K562 (cell line): ENCODE results near the gene SS18L1. TPM values are rescaled to one million over a fixed set of nuclear protein-coding genes. Genes with fewer than 3 reads are reported as not detected.

Experiments
- ATAC-seq: fragments of 200-7000 bp; cut with Tn5 transposase; 3 replicates; pipeline ENCODE4 v1.9.1; 2020; ENCODE audit warnings: moderate library complexity
- BruUV-seq: library from RNA; stranded (reverse); fragments of 400-500 nt; replicated peaks from 2 replicates; lab custom pipeline; 2021; lab: Mats Ljungman, UMichigan
- CTCF ChIA-PET: fragments of 300-600 bp; formaldehyde crosslinking; extraction: SDS; loops from one replicate; lab custom pipeline; 2021; ENCODE audit warnings: low intra/inter-chr PET ratio; lab: Yijun Ruan, JAX
- POLR2A ChIA-PET: fragments of 300-600, 350-650 bp; sonication (Branson Sonifier 250); formaldehyde crosslinking; extraction: SDS; loops from one replicate; lab custom pipeline; 2021; ENCODE audit warnings: antibody characterized with exemption, inconsistent platforms; lab: Yijun Ruan, JAX
- DNase-seq, 4 experiments: peaks; one replicate each; pipeline versions ENCODE4 v3.0.0 to v3.0.0-alpha.2; 2011 to 2018; ENCODE audit warnings: low spot score in 3 of 4, mixed read lengths in 3 of 4; ENCODE audit errors: extremely low read depth in 1 of 4
- FAIRE-seq: peaks from 2 replicates; lab custom pipeline; 2011; peaks lifted over from hg19 to GRCh38; lab: Jason Lieb, UNC
- H2AFZ ChIP-seq: 2 replicates; pipeline ENCODE4 v1.6.0; 2011; ENCODE audit warnings: low read depth, low read length, control low read depth, inconsistent platforms
- H3K27ac ChIP-seq: fragments of 200-600 bp; 3 replicates; pipeline ENCODE4 v1.8.0; 2011; ENCODE audit warnings: low read depth, mild to moderate bottlenecking, control low read depth, inconsistent platforms, low read length, moderate library complexity, mixed read lengths; ENCODE audit errors: extremely low read depth
- H3K27me3 ChIP-seq, 2 experiments: fragments of 300-600 bp in 1 of 2; 2 replicates in 1 of 2; 3 replicates in 1 of 2; pipeline versions ENCODE4 v1.6.0 to v1.8.0; 2011; ENCODE audit warnings: inconsistent platforms in 2 of 2, low read length in 2 of 2, mild to moderate bottlenecking in 1 of 2, mixed read lengths in 1 of 2, moderate library complexity in 1 of 2; ENCODE audit not compliant: control insufficient read depth in 2 of 2, insufficient read depth in 2 of 2
- H3K36me3 ChIP-seq: fragments of 300-600 bp; 3 replicates; pipeline ENCODE4 v1.8.0; 2011; ENCODE audit warnings: mild to moderate bottlenecking, low read length, inconsistent platforms; ENCODE audit not compliant: control insufficient read depth, insufficient read depth
- H3K4me1 ChIP-seq, 2 experiments: fragments of 200-600 bp in 1 of 2; replicated peaks in 1 of 2; 2 replicates in 1 of 2; 3 replicates in 1 of 2; pipeline versions ENCODE4 v1.5.1 to v1.8.0; 2011; ENCODE audit warnings: inconsistent platforms in 2 of 2, low read length in 2 of 2, mild to moderate bottlenecking in 1 of 2, mixed read lengths in 1 of 2, moderate library complexity in 1 of 2; ENCODE audit not compliant: control insufficient read depth in 2 of 2, insufficient read depth in 2 of 2
- H3K4me2 ChIP-seq: 2 replicates; pipeline ENCODE4 v1.6.1; 2011; ENCODE audit warnings: low read length, control low read depth, inconsistent platforms, mixed read lengths; ENCODE audit not compliant: insufficient read depth
- H3K4me3 ChIP-seq: fragments of 200-600 bp; sonication (generic), shearing (Covaris generic); 2 replicates; pipeline ENCODE4 v1.5.1; 2016; ENCODE audit warnings: control low read depth, inconsistent platforms
- H3K79me2 ChIP-seq: fragments of 200-600 bp; 3 replicates; pipeline ENCODE4 v1.8.0; 2011; ENCODE audit warnings: low read length, inconsistent platforms; ENCODE audit not compliant: control insufficient read depth, insufficient read depth
- H3K9ac ChIP-seq, 2 experiments: 2 replicates each; pipeline versions ENCODE4 v1.6.0 to v1.6.1; 2011; ENCODE audit warnings: low read depth in 2 of 2, low read length in 2 of 2, control low read depth in 1 of 2, inconsistent platforms in 1 of 2, mild to moderate bottlenecking in 1 of 2, mixed read lengths in 1 of 2; ENCODE audit not compliant: insufficient read depth in 1 of 2
- H3K9me1 ChIP-seq: one replicate; pipeline ENCODE4 v1.6.0; 2011; ENCODE audit warnings: inconsistent platforms, mild to moderate bottlenecking, low read length, moderate library complexity; ENCODE audit not compliant: control insufficient read depth, insufficient read depth
- H3K9me3 ChIP-seq: replicated peaks from 2 replicates; pipeline ENCODE4 v1.5.1; 2011; ENCODE audit warnings: low read depth, low read length, inconsistent platforms; ENCODE audit not compliant: control insufficient read depth, insufficient read depth
- H4K20me1 ChIP-seq: replicated peaks from 2 replicates; pipeline ENCODE4 v1.6.1; 2011; ENCODE audit warnings: low read length, inconsistent platforms, mixed read lengths; ENCODE audit not compliant: control insufficient read depth, insufficient read depth
- CAMTA2 ChIP-seq: fragments of 250-450 bp; sonication (Bioruptor Pico); conservative IDR thresholded peaks from 2 replicates; pipeline ENCODE4 v1.5.1; 2022
- CLOCK ChIP-seq: fragments of 250-450 bp; sonication (Bioruptor Pico); IDR thresholded peaks from 2 replicates; pipeline ENCODE4 v1.4.0; 2020; ENCODE audit warnings: mild to moderate bottlenecking, moderate library complexity, borderline replicate concordance
- DNMT1 ChIP-seq: fragments of 450-650 bp; IDR thresholded peaks from 2 replicates; pipeline ENCODE4 v1.6.1; 2016; ENCODE audit warnings: antibody characterized with exemption, mild to moderate bottlenecking
- FOXO4 ChIP-seq: fragments of 450-650 bp; formaldehyde crosslinking; IDR thresholded peaks from 2 replicates; pipeline ENCODE4 v1.4.0; 2020; ENCODE audit warnings: mild to moderate bottlenecking, moderate library complexity
- HMG20A ChIP-seq: fragments of 450-650 bp; formaldehyde crosslinking; conservative IDR thresholded peaks from 2 replicates; pipeline ENCODE4 v1.4.0; 2020; ENCODE audit warnings: mild to moderate bottlenecking, mixed read lengths
- JUNB ChIP-seq: fragments of 450-650 bp; formaldehyde crosslinking; conservative IDR thresholded peaks from 2 replicates; pipeline ENCODE4 v1.4.0; 2020; ENCODE audit warnings: mild to moderate bottlenecking
- NUFIP1 ChIP-seq: fragments of 450-650 bp; IDR thresholded peaks from 2 replicates; pipeline ENCODE4 v1.6.1; 2018; ENCODE audit not compliant: partially characterized antibody
- PHB2 ChIP-seq: fragments of 450-650 bp; IDR thresholded peaks from 2 replicates; pipeline ENCODE4 v1.6.1; 2017; ENCODE audit warnings: low read depth
- POLR2A ChIP-seq: fragments of 450-650 bp; conservative IDR thresholded peaks from 2 replicates; pipeline ENCODE4 v1.6.1; 2016
- PPARD ChIP-seq: fragments of 250-450 bp; sonication (Bioruptor Pico); IDR thresholded peaks from 2 replicates; pipeline ENCODE4 v1.8.0; 2022; ENCODE audit warnings: inconsistent platforms, mild to moderate bottlenecking, moderate library complexity
- PTRF ChIP-seq: fragments of 450-650 bp; IDR thresholded peaks from 2 replicates; pipeline ENCODE4 v1.6.1; 2016; ENCODE audit warnings: mild to moderate bottlenecking, missing genetic modification characterization, missing compliant biosample characterization
- PTTG1 ChIP-seq: fragments of 450-650 bp; IDR thresholded peaks from 2 replicates; pipeline ENCODE4 v1.6.1; 2016; ENCODE audit warnings: low read depth, mild to moderate bottlenecking, missing genetic modification characterization, missing compliant biosample characterization
- RNF2 ChIP-seq: sonication (generic); IDR thresholded peaks from 2 replicates; pipeline ENCODE4 v1.6.1; 2016
- SLC30A9 ChIP-seq: fragments of 250-450 bp; sonication (Bioruptor Pico); IDR thresholded peaks from 2 replicates; pipeline ENCODE4 v1.8.0; 2022; ENCODE audit warnings: mild to moderate bottlenecking, moderate library complexity
- SMARCA4 ChIP-seq: fragments of 450-650 bp; IDR thresholded peaks from 2 replicates; pipeline ENCODE4 v1.6.1; 2016
- THAP7 ChIP-seq: fragments of 250-450 bp; sonication (Bioruptor Pico); IDR thresholded peaks from 2 replicates; pipeline ENCODE4 v1.5.0; 2021
- ZKSCAN3 ChIP-seq: fragments of 250-450 bp; sonication (Bioruptor Pico); IDR thresholded peaks from 2 replicates; pipeline ENCODE4 v1.4.0; 2020
- ZNF740 ChIP-seq, 3 experiments: fragments of 200-800 bp in 1 of 3; sonication (Bioruptor generic) in 1 of 3; sonication (generic) in 1 of 3; formaldehyde crosslinking in 1 of 3; IDR thresholded peaks; 2 replicates each; pipeline versions ENCODE4 v1.6.1 to v1.8.0; 2016 to 2022; ENCODE audit warnings: mild to moderate bottlenecking in 2 of 3, missing compliant biosample characterization in 2 of 3, missing genetic modification characterization in 2 of 3, missing genetic modification reagents in 1 of 3
- ZSCAN29 ChIP-seq: fragments of 450-650 bp; IDR thresholded peaks from 2 replicates; pipeline ENCODE4 v1.6.1; 2017
- WGBS: fragments of 100-300 bp; shearing (Covaris generic); methylation state at CpG from one replicate; pipeline ENCODE4 v1.1.6; 2016; ENCODE audit warnings: low coverage, mixed read lengths; ENCODE audit not compliant: insufficient coverage; ENCODE audit errors: missing lambda C conversion rate; 5-methylcytosine and 5-hydroxymethylcytosine counted together
- in situ Hi-C: fragments of 300-500 bp; cut with MboI; formaldehyde crosslinking; loops from 4 replicates; pipeline ENCODE4 v1.15.0; 2018; ENCODE audit warnings: inconsistent platforms, mixed read lengths
- intact Hi-C: fragments of 100-400 bp; cut with micrococcal nuclease; formaldehyde crosslinking; loops from 2 replicates; pipeline ENCODE4 v1.14.2; 2022
- polyA plus RNA-seq, 8 experiments: library from polyadenylated mRNA; depleted of rRNA in 4 of 8; stranded (reverse) in 5 of 8; unstranded in 3 of 8; fragments of >200 nt; fragmentation: Nextera tagmentation in 2 of 8; fragmentation: Illumina TruSeq in 1 of 8; extraction: Ambion mirVana in 2 of 8; extraction: Trizol in 1 of 8; gene quantifications; 2 replicates each; pipeline versions ENCODE4 v1.2.1 to v1.2.3, GENCODE V29; 2011 to 2014; ENCODE audit warnings: inconsistent platforms in 1 of 8, missing spikeins in 1 of 8
- total RNA-seq, 7 experiments: library from RNA; depleted of rRNA in 6 of 7; stranded (reverse); fragments of >200 nt in 6 of 7; fragmentation: Illumina TruSeq in 2 of 7; extraction: Trizol in 2 of 7; gene quantifications; 2 replicates each; pipeline versions ENCODE4 v1.2.1 to v1.2.3, GENCODE V29; 2011 to 2021; ENCODE audit warnings: low replicate concordance in 1 of 7

SS18L1 gene
- total and polyA plus RNA-seq, 9 of the 15 experiments (the other 6 are each of a cell fraction or from before 2014, with no cell fraction given), result 2.7 to 28.3 (median 15.1) TPM

- H3K9ac ChIP-seq, result 0 out of 4 replicates have a peak overlapping the region, but pooled peaks of 1 of the 2 experiments have one; percentile 17
- no TSS peak for BruUV-seq
- no peaks in the 10 kb centered on the region for H3K9me3 ChIP-seq
- ATAC-seq, result no peak
- in situ Hi-C loops (no loop called here), intact Hi-C loops (no loop called here)
- no peaks in the 10 kb centered on the region for H3K9me1 ChIP-seq
- peaks cover under 1 to 5% of the 10 kb centered on the region in 2 experiments; a peak in 4 of 5 replicates for H3K4me1 ChIP-seq
- FAIRE-seq, result no peak
- H3K4me3 ChIP-seq, result no peak overlapping the region
- H3K79me2 ChIP-seq, result peaks cover 7% of the 10 kb centered on the region
- no peak overlapping the region for H2AFZ ChIP-seq
- no peak overlapping the region for H3K4me2 ChIP-seq
- H4K20me1 ChIP-seq, result no peaks in the 10 kb centered on the region
- no peak overlapping the region for H3K27ac ChIP-seq
- ChIA-PET POLR2A (interaction anchor here (0.6 kb wide), 1 partner anchor 87 kb away, joined by 3 read pairs; no protein-coding TSS in a partner anchor), CTCF (no interaction called here)
- TF ChIP-seq PTTG1 (tag), result no peak
- TF ChIP-seq PHB2, result no peak
- TF ChIP-seq PPARD (CRISPR knock-in tag), result no peak
- no peak for TF ChIP-seq PTRF
- no peak for TF ChIP-seq JUNB
- no peak for TF ChIP-seq CLOCK (CRISPR knock-in tag)
- no peak for TF ChIP-seq SLC30A9 (CRISPR knock-in tag)
- no peak for TF ChIP-seq SMARCA4
- TF ChIP-seq CAMTA2 (CRISPR knock-in tag), result no peak
- no peak for TF ChIP-seq FOXO4 (CRISPR knock-in tag)
- no peak for TF ChIP-seq NUFIP1
- no peak for TF ChIP-seq POLR2A
- TF ChIP-seq HMG20A (CRISPR knock-in tag), result no peak
- TF ChIP-seq DNMT1, result no peak
- no peak for TF ChIP-seq THAP7
- no peak for TF ChIP-seq ZSCAN29
- no peak for TF ChIP-seq ZNF740 (CRISPR knock-in tag; IDR thresholded peaks at IDR 0.05)
- TF ChIP-seq ZNF740 (tag; IDR thresholded peaks at IDR 0.05), result no peak
- TF ChIP-seq ZKSCAN3, result no peak
- TF ChIP-seq RNF2, result no peak
- DNase-seq, result no peak
- H3K27me3 ChIP-seq, result no peaks in the 10 kb centered on the region
- whole genome bisulfite sequencing, result 90% methylated on average over 8 of the region's 9 CpGs
- peaks cover 70% of the 10 kb centered on the region; the same call in 2 of the 3 replicates for H3K36me3 ChIP-seq
Observed at GRCh38 chr20:62177307-62177706, 33.7 kb downstream of the SS18L1 start.
